Mucosa of descending colon (tissue), 3 donors: Measurements from ENCODE around the gene CCT7. TPM values are rescaled to one million over a fixed set of nuclear protein-coding genes. Genes with fewer than 3 reads are reported as not detected.

Source experiments
- ATAC-seq: fragments of 200-7000 bp; cut with Tn5 transposase; one replicate; pipeline ENCODE4 v1.9.1; 2020; ENCODE audit warnings: mild to moderate bottlenecking, moderate library complexity
- DNase-seq, 3 donors: peaks; one replicate each; pipeline ENCODE4 v3.0.0-alpha.2; 2020
- H3K36me3 ChIP-seq: fragments of 200-600 bp; one replicate; pipeline ENCODE4 v1.8.0; 2021; ENCODE audit warnings: low read depth, mild to moderate bottlenecking
- H3K4me1 ChIP-seq: fragments of 200-600 bp; one replicate; pipeline ENCODE4 v1.8.0; 2021; ENCODE audit warnings: low read depth, mild to moderate bottlenecking
- H3K4me3 ChIP-seq: fragments of 200-600 bp; one replicate; pipeline ENCODE4 v1.8.0; 2021; ENCODE audit warnings: mild to moderate bottlenecking
- H3K9me3 ChIP-seq: fragments of 200-600 bp; one replicate; pipeline ENCODE4 v1.8.0; 2021; ENCODE audit warnings: mild to moderate bottlenecking
- intact Hi-C, 2 donors: fragments of 100-400 bp; cut with DNase I in 1 of 2; cut with micrococcal nuclease in 1 of 2; formaldehyde crosslinking; loops; one replicate each; pipeline versions ENCODE4 v1.11.0 to v1.11.1; 2022; cut with DNase I, micrococcal nuclease
- total RNA-seq, 3 donors: library from RNA; stranded (reverse); fragmentation: NEBNext Ultra II Directional in 2 of 3; extraction: Animal tissue kit (Norgen Biotek cat#: 25700) in 2 of 3; gene quantifications; one replicate each; pipeline versions ENCODE4 v1.2.1 to v1.2.4, GENCODE V29; 2021 to 2023
- TF ChIP-seq, protein P1 (sequence below): fragments of 200-600 bp; IDR thresholded peaks from one replicate; pipeline ENCODE4 v1.8.0; 2022; ENCODE audit warnings: antibody characterized with exemption, mild to moderate bottlenecking
- donor health status: DM: no; HTN: no; CAD: no; lungs with moderate emphysema.
- donor health status: DM: no; HTN: no; CAD: no.
- donor health status: DM: no; HTN: yes; CAD: no.

CCT7 gene
- total RNA-seq, 3 donors from 2014 or later, result 132 to 207 (median 144) TPM

DNA sequence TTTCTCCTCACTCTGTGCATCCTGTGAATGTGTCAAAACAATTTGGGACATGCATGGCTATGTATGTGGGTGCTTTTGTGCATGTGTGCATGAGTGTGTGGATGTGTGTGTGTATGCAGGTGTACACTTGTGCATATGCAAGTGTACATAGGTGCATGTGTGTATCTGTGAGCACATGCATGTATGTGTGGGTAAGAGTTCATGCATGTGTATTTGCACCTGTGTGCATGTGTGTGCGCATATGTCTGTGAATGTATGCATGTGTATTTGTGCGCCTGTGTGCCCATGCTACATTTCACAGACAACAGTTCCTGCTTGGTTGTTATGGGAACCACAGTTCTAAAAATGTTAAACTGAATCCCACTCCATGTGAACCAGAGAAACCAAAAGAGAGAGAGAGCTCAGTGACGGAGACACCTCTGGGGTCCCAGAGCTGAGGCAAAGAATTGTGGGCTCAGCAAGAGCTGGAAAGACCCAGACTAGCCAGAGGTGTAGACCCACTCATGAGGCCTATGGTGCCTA is 52.1 kb downstream of the CCT7 start:
- ATAC-seq (no peak), DNase-seq (no peak)
- Histone ChIP-seq H3K4me3 (no peak overlapping the region), H3K9me3 (no peaks in the 10 kb centered on the region), H3K36me3 (no peaks in the 10 kb centered on the region), H3K4me1 (peaks cover 10% of the 10 kb centered on the region)
- TF ChIP-seq, protein P1, sequence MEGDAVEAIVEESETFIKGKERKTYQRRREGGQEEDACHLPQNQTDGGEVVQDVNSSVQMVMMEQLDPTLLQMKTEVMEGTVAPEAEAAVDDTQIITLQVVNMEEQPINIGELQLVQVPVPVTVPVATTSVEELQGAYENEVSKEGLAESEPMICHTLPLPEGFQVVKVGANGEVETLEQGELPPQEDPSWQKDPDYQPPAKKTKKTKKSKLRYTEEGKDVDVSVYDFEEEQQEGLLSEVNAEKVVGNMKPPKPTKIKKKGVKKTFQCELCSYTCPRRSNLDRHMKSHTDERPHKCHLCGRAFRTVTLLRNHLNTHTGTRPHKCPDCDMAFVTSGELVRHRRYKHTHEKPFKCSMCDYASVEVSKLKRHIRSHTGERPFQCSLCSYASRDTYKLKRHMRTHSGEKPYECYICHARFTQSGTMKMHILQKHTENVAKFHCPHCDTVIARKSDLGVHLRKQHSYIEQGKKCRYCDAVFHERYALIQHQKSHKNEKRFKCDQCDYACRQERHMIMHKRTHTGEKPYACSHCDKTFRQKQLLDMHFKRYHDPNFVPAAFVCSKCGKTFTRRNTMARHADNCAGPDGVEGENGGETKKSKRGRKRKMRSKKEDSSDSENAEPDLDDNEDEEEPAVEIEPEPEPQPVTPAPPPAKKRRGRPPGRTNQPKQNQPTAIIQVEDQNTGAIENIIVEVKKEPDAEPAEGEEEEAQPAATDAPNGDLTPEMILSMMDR, result no peak
- intact Hi-C loops, result no loop called here

DNA sequence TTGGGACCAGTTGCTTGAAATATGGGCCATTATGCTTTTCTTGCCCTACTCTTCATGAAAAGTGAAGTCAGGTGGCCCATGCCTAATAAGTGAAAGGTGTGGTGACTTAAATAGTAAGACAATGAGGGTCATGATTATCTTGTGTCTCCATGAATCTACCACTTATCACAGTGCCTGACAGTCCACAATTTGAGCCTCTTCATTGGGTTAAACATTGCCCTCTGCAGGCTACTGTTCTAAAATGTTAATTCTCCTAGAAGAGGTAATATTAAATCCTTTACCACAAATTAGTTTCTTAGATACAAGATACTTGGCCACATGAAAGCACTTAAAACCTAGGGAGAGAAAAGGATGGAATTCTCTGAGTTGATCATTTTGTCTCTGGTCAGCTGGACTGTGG is 55.2 kb downstream of the CCT7 start:
- Histone ChIP-seq H3K9me3 (no peaks in the 10 kb centered on the region), H3K36me3 (no peaks in the 10 kb centered on the region), H3K4me3 (no peak overlapping the region), H3K4me1 (peaks cover 12% of the 10 kb centered on the region)
- DNase-seq (no peak), ATAC-seq (no peak)
- TF ChIP-seq, protein P1, result no peak
- intact Hi-C loops, result no loop called here

DNA sequence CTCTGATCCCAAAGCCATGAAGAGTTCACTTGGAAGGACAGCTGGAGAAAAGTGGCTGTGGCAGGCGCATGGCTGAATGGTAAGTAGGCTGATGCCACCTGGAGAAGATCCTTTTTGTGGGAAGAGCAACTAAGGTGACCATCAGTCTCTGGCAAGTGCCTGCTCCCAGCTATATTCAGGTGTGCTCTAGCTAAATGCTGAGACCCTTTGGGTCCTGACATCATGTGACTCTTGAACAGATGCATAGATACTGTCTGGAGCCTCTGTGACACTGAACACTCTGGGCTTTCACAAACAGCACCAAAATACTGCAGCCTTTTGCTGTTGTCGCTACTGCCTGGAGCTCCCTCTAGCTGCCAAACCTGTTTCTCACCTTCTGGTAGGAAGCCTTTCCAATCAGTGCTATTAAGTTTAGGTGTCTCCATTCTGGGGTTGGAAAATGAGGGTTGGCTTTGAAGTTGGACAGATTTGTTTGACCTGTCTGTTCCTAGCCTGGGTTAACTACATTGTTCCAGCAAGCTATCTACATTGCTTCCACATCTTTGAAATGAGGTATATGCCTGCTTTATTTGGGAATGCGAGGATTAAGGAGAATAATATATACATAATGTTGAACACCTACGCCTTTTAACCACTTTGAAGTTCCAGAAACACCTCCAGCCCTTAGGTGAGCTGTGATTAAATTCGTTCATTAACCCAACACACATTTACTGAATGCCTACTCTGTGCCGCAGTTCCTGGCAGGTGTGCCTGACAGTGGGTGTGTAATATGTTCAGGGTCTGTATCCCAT is 56.1 kb downstream of the CCT7 start:
- Histone ChIP-seq H3K9me3 (no peaks in the 10 kb centered on the region), H3K36me3 (no peaks in the 10 kb centered on the region), H3K4me3 (no peak overlapping the region), H3K4me1 (peaks cover 9% of the 10 kb centered on the region)
- DNase-seq, result peak in 1 of 3 donors; percentile 68
- intact Hi-C loops, result no loop called here
- ATAC-seq, result peak; percentile 40
- TF ChIP-seq, protein P1, result peak; percentile 22

DNA sequence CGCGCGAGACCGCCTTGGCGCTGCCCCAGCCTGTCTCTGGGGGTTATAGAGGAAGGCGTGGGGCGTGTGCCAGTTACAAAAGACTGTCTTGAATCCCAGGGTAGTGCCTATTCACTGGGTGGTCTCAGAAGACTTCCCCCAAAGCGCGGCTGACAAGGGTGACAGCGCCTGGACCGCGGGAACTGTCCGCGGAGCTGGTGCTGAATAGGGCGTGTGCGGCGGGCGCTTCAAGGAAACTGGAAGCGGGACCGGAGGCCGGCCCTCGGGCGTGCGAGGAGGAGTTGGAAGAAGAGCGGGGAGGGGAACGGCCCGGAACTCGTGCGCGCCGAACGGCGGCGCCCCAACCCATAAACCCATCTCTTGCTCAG is 57.0 kb downstream of the CCT7 start:
- H3K36me3 ChIP-seq, result no peaks in the 10 kb centered on the region
- H3K9me3 ChIP-seq, result no peaks in the 10 kb centered on the region
- intact Hi-C loops, result no loop called here
- TF ChIP-seq, protein P1, result no peak
- H3K4me1 ChIP-seq, result peaks cover 9% of the 10 kb centered on the region
- DNase-seq (peak; percentile 59 to 73 (median 72)), ATAC-seq (peak; percentile 81)
- H3K4me3 ChIP-seq, result no peak overlapping the region

DNA sequence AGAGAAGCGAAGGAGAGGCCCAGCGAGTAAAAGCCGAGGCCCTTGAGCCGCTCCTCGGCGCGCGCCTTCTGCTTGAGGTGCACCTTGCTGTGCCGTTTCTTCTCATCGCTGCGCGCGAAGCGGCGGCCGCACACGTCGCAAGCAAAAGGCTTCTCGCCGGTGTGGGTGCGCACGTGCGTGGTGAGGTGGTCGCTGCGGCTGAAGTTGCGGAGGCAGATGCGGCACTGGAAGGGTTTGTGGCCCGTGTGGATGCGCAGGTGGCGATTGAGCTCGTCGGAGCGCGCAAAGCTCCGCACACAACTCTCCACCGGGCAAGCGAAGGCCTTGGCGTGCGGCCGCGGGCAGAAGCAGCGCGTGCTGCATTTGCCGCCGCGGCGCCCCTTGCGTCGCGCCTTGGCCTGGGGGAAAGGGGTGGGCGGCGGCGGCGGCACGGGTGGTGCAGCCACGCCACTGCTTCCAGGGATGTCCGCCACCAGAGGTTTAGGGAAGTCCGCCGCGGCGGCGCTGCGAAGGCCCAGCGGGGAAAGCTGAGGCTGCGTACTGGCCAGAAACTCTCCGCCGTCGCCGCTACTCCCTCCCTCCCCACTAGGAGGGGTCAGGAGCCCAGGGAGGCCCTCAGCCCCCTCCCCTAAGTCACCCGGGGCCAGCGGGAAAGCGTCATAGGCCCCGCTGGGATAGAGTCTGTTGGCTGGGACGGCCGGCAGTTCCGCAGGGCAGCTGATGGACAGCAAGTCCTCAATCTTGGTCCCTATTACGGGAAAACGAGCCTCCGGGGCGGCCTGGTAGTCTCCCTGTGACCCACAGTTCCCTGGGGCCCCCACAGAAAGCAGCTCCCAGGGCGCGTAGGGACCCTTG is 57.6 kb downstream of the CCT7 start:
- Histone ChIP-seq H3K9me3 (no peaks in the 10 kb centered on the region), H3K4me3 (no peak overlapping the region), H3K4me1 (peaks cover 9% of the 10 kb centered on the region), H3K36me3 (no peaks in the 10 kb centered on the region)
- intact Hi-C loops, result no loop called here
- ATAC-seq, result peak; percentile 14
- TF ChIP-seq, protein P1, result no peak
- no peak for DNase-seq
